K562 (cell line): ENCODE data around the gene TBX1. TPM values are rescaled to one million over a fixed set of nuclear protein-coding genes. Genes with fewer than 3 reads are reported as not detected.

Experiments used
- ATAC-seq: fragments of 200-7000 bp; cut with Tn5 transposase; 3 replicates; pipeline ENCODE4 v1.9.1; 2020; ENCODE audit warnings: moderate library complexity
- BruUV-seq: library from RNA; stranded (reverse); fragments of 400-500 nt; replicated peaks from 2 replicates; lab custom pipeline; 2021; lab: Mats Ljungman, UMichigan
- CTCF ChIA-PET: fragments of 300-600 bp; formaldehyde crosslinking; extraction: SDS; loops from one replicate; lab custom pipeline; 2021; ENCODE audit warnings: low intra/inter-chr PET ratio; lab: Yijun Ruan, JAX
- POLR2A ChIA-PET: fragments of 300-600, 350-650 bp; sonication (Branson Sonifier 250); formaldehyde crosslinking; extraction: SDS; loops from one replicate; lab custom pipeline; 2021; ENCODE audit warnings: antibody characterized with exemption, inconsistent platforms; lab: Yijun Ruan, JAX
- DNase-seq, 4 experiments: peaks; one replicate each; pipeline versions ENCODE4 v3.0.0 to v3.0.0-alpha.2; 2011 to 2018; ENCODE audit warnings: low spot score in 3 of 4, mixed read lengths in 3 of 4; ENCODE audit errors: extremely low read depth in 1 of 4
- FAIRE-seq: peaks from 2 replicates; lab custom pipeline; 2011; peaks lifted over from hg19 to GRCh38; lab: Jason Lieb, UNC
- H2AFZ ChIP-seq: 2 replicates; pipeline ENCODE4 v1.6.0; 2011; ENCODE audit warnings: low read depth, low read length, control low read depth, inconsistent platforms
- H3K27ac ChIP-seq: fragments of 200-600 bp; 3 replicates; pipeline ENCODE4 v1.8.0; 2011; ENCODE audit warnings: low read depth, mild to moderate bottlenecking, control low read depth, inconsistent platforms, low read length, moderate library complexity, mixed read lengths; ENCODE audit errors: extremely low read depth
- H3K27me3 ChIP-seq, 2 experiments: fragments of 300-600 bp in 1 of 2; 2 replicates in 1 of 2; 3 replicates in 1 of 2; pipeline versions ENCODE4 v1.6.0 to v1.8.0; 2011; ENCODE audit warnings: inconsistent platforms in 2 of 2, low read length in 2 of 2, mild to moderate bottlenecking in 1 of 2, mixed read lengths in 1 of 2, moderate library complexity in 1 of 2; ENCODE audit not compliant: control insufficient read depth in 2 of 2, insufficient read depth in 2 of 2
- H3K36me3 ChIP-seq: fragments of 300-600 bp; 3 replicates; pipeline ENCODE4 v1.8.0; 2011; ENCODE audit warnings: mild to moderate bottlenecking, low read length, inconsistent platforms; ENCODE audit not compliant: control insufficient read depth, insufficient read depth
- H3K4me1 ChIP-seq, 2 experiments: fragments of 200-600 bp in 1 of 2; replicated peaks in 1 of 2; 2 replicates in 1 of 2; 3 replicates in 1 of 2; pipeline versions ENCODE4 v1.5.1 to v1.8.0; 2011; ENCODE audit warnings: inconsistent platforms in 2 of 2, low read length in 2 of 2, mild to moderate bottlenecking in 1 of 2, mixed read lengths in 1 of 2, moderate library complexity in 1 of 2; ENCODE audit not compliant: control insufficient read depth in 2 of 2, insufficient read depth in 2 of 2
- H3K4me2 ChIP-seq: 2 replicates; pipeline ENCODE4 v1.6.1; 2011; ENCODE audit warnings: low read length, control low read depth, inconsistent platforms, mixed read lengths; ENCODE audit not compliant: insufficient read depth
- H3K4me3 ChIP-seq: fragments of 200-600 bp; sonication (generic), shearing (Covaris generic); 2 replicates; pipeline ENCODE4 v1.5.1; 2016; ENCODE audit warnings: control low read depth, inconsistent platforms
- H3K79me2 ChIP-seq: fragments of 200-600 bp; 3 replicates; pipeline ENCODE4 v1.8.0; 2011; ENCODE audit warnings: low read length, inconsistent platforms; ENCODE audit not compliant: control insufficient read depth, insufficient read depth
- H3K9ac ChIP-seq, 2 experiments: 2 replicates each; pipeline versions ENCODE4 v1.6.0 to v1.6.1; 2011; ENCODE audit warnings: low read depth in 2 of 2, low read length in 2 of 2, control low read depth in 1 of 2, inconsistent platforms in 1 of 2, mild to moderate bottlenecking in 1 of 2, mixed read lengths in 1 of 2; ENCODE audit not compliant: insufficient read depth in 1 of 2
- H3K9me1 ChIP-seq: one replicate; pipeline ENCODE4 v1.6.0; 2011; ENCODE audit warnings: inconsistent platforms, mild to moderate bottlenecking, low read length, moderate library complexity; ENCODE audit not compliant: control insufficient read depth, insufficient read depth
- H3K9me3 ChIP-seq: replicated peaks from 2 replicates; pipeline ENCODE4 v1.5.1; 2011; ENCODE audit warnings: low read depth, low read length, inconsistent platforms; ENCODE audit not compliant: control insufficient read depth, insufficient read depth
- H4K20me1 ChIP-seq: replicated peaks from 2 replicates; pipeline ENCODE4 v1.6.1; 2011; ENCODE audit warnings: low read length, inconsistent platforms, mixed read lengths; ENCODE audit not compliant: control insufficient read depth, insufficient read depth
- CBX5 ChIP-seq: IDR thresholded peaks from 2 replicates; pipeline ENCODE4 v1.6.1; 2014; ENCODE audit warnings: low read depth, borderline replicate concordance
- ETS1 ChIP-seq: conservative IDR thresholded peaks from 2 replicates; pipeline ENCODE4 v1.6.1; 2011; ENCODE audit warnings: low read depth, mild to moderate bottlenecking, low read length; ENCODE audit not compliant: control insufficient read depth
- EZH2 ChIP-seq: IDR thresholded peaks from 2 replicates; pipeline ENCODE4 v1.6.1; 2012; ENCODE audit warnings: low read depth, mild to moderate bottlenecking, inconsistent platforms, low read length, borderline replicate concordance
- MIER1 ChIP-seq: fragments of 450-650 bp; IDR thresholded peaks from 2 replicates; pipeline ENCODE4 v1.6.1; 2016; ENCODE audit warnings: antibody characterized with exemption, mild to moderate bottlenecking, low read depth
- SMC3 ChIP-seq: conservative IDR thresholded peaks from 2 replicates; pipeline ENCODE4 v1.6.1; 2011; ENCODE audit warnings: low read depth, low read length, improper control_type of control experiment; ENCODE audit not compliant: insufficient read depth
- TCF7 ChIP-seq: sonication (generic); IDR thresholded peaks from 2 replicates; pipeline ENCODE4 v1.6.1; 2016; ENCODE audit warnings: antibody characterized with exemption, borderline replicate concordance
- YY1 ChIP-seq, 3 experiments: IDR thresholded peaks; 2 replicates each; pipeline ENCODE4 v1.6.1; 2011; ENCODE audit warnings: low read length in 2 of 3, mild to moderate bottlenecking in 2 of 3, moderate library complexity in 2 of 3, borderline replicate concordance in 1 of 3, control low read depth in 1 of 3, low read depth in 1 of 3; ENCODE audit not compliant: insufficient read depth in 3 of 3, insufficient replicate concordance in 2 of 3, control insufficient read depth in 1 of 3, insufficient read length in 1 of 3; ENCODE audit errors: extremely low read depth in 1 of 3
- ZNF395 ChIP-seq: fragments of 200-800 bp; sonication (Bioruptor generic); IDR thresholded peaks from 2 replicates; pipeline ENCODE4 v1.6.1; 2017; ENCODE audit warnings: missing genetic modification characterization, missing compliant biosample characterization
- WGBS: fragments of 100-300 bp; shearing (Covaris generic); methylation state at CpG from one replicate; pipeline ENCODE4 v1.1.6; 2016; ENCODE audit warnings: low coverage, mixed read lengths; ENCODE audit not compliant: insufficient coverage; ENCODE audit errors: missing lambda C conversion rate; 5-methylcytosine and 5-hydroxymethylcytosine counted together
- in situ Hi-C: fragments of 300-500 bp; cut with MboI; formaldehyde crosslinking; loops from 4 replicates; pipeline ENCODE4 v1.15.0; 2018; ENCODE audit warnings: inconsistent platforms, mixed read lengths
- intact Hi-C: fragments of 100-400 bp; cut with micrococcal nuclease; formaldehyde crosslinking; loops from 2 replicates; pipeline ENCODE4 v1.14.2; 2022
- polyA plus RNA-seq, 8 experiments: library from polyadenylated mRNA; depleted of rRNA in 4 of 8; stranded (reverse) in 5 of 8; unstranded in 3 of 8; fragments of >200 nt; fragmentation: Nextera tagmentation in 2 of 8; fragmentation: Illumina TruSeq in 1 of 8; extraction: Ambion mirVana in 2 of 8; extraction: Trizol in 1 of 8; gene quantifications; 2 replicates each; pipeline versions ENCODE4 v1.2.1 to v1.2.3, GENCODE V29; 2011 to 2014; ENCODE audit warnings: inconsistent platforms in 1 of 8, missing spikeins in 1 of 8
- total RNA-seq, 7 experiments: library from RNA; depleted of rRNA in 6 of 7; stranded (reverse); fragments of >200 nt in 6 of 7; fragmentation: Illumina TruSeq in 2 of 7; extraction: Trizol in 2 of 7; gene quantifications; 2 replicates each; pipeline versions ENCODE4 v1.2.1 to v1.2.3, GENCODE V29; 2011 to 2021; ENCODE audit warnings: low replicate concordance in 1 of 7

Gene TBX1
- total and polyA plus RNA-seq, 9 of the 15 experiments (the other 6 are each of a cell fraction or from before 2014, with no cell fraction given), result 0.07 to 35.0 (median 3.9) TPM

DNA sequence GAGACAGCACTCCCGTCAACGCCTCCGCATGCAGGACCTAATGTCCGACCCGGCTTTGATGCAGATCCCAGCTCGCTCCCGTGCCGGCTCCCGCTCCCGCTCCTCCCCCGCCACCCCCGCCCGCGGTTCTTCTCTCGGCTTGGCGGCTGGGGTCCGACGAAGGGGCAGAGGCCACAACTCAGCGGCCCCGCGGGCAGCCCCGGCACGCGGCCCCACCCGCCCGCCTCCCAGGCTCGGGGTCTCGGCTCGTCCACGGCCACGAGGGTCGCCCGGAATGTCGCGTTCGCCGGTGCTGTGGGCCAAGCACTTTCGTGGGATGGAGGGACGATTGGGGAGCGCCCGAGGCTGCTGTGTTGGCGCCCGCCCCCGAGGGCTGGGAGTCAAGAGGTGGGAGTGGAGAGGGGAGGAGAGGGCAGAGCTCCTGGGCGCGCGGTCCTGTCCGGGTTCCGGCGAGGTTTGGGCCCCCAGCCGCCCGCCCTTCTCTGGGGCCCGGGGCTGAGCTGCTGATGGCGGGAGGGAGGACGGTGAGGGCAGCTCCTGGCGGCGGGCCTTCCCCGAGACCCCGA is 5.3 kb upstream of the TBX1 start (continued):
- peak in 1 of 3 experiments; percentile 7 for TF ChIP-seq YY1 (IDR thresholded peaks at IDR 0.05; ENCODE audit: borderline replicate concordance in 1 of 3, control insufficient read depth in 1 of 3, extremely low read depth in 1 of 3, insufficient read depth in 3 of 3, insufficient read length in 1 of 3, insufficient replicate concordance in 2 of 3, low read depth in 1 of 3, low read length in 2 of 3)
- TF ChIP-seq TCF7, result 0 out of 2 replicates have a peak, but pooled peaks have one; percentile 47
- no peak for TF ChIP-seq ZNF395 (CRISPR knock-in tag)

DNA sequence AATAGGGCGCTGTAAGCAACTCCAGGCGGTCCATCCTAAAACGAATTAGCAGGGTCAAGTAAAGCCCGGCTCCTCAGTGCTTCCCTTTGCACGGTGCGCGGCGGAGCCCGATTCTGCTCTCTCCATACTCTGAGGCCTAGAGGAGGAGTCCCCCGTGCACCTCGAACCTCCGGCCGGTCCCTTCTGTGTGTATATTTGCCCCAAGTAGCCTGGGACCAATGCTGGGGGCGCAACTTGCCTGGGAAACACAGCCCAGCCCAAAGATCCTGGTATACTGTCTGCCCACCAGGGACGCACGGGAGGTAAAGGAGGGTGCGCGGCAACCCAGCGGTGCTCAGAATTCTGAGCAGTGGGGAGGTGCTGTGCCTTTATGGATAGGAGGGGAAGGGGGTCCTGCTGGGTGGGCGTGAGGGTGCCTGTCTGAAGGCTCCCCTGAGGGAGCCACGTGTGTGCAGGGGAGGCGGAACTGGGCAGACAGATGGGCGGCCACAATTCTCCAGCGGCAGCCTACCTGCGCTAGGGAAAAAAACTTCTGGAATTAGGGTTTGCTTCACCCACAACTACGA is 4.8 kb upstream of the TBX1 start:
- FAIRE-seq, result no peak
- peaks cover 52% of the 10 kb centered on the region for H4K20me1 ChIP-seq
- peak in 2 of 4 experiments; percentile 63 to 67 for DNase-seq
- no peak overlapping the region for H2AFZ ChIP-seq
- in situ Hi-C loops (no loop called here), intact Hi-C loops (loop anchor here (1.0 to 5.0 kb wide), 4 partner anchors 45 to 154 kb away; partner anchors contain the start of genes GNB1L and RTL10)
- H3K79me2 ChIP-seq, result no peaks in the 10 kb centered on the region
- no peaks in the 10 kb centered on the region; the same call in 1 of the 2 replicates for H3K9me3 ChIP-seq
- no TSS peak for BruUV-seq
- ATAC-seq, result no peak
- H3K36me3 ChIP-seq, result no peaks in the 10 kb centered on the region
- peaks cover 2% of the 10 kb centered on the region for H3K9me1 ChIP-seq
- peaks cover 17 to 83% of the 10 kb centered on the region in 2 experiments; a peak in 4 of 5 replicates for H3K4me1 ChIP-seq
- ChIA-PET CTCF (interaction anchor here (0.6 to 3.8 kb wide), 14 partner anchors 11 to 258 kb away, joined by 3 to 91 read pairs (median 4); no protein-coding TSS in a partner anchor), POLR2A (interaction anchor here (0.5 to 2.4 kb wide), 18 partner anchors 10 to 373 kb away, joined by 3 to 36 read pairs (median 5); no protein-coding TSS in a partner anchor)
- no peak overlapping the region for H3K27ac ChIP-seq
- peaks cover 53 to 85% of the 10 kb centered on the region in 2 experiments; a peak in 4 of 5 replicates for H3K27me3 ChIP-seq
- H3K4me2 ChIP-seq, result peak overlapping the region; percentile 66; the same call in 1 of the 2 replicates
- H3K9ac ChIP-seq, result peak overlapping the region in 1 of 2 experiments; percentile 47; a peak in 1 of 4 replicates
- 26% methylated on average over 26 of the region's 26 CpGs for WGBS
- H3K4me3 ChIP-seq, result no peak overlapping the region
- TF ChIP-seq CBX5 (no peak), EZH2 (0 out of 2 replicates have a peak, but pooled peaks have one; percentile 92), ETS1 (peak; percentile 30; the same call in 1 of the 2 replicates), SMC3 (0 out of 2 replicates have a peak, but pooled peaks have one; percentile 2), MIER1 (0 out of 2 replicates have a peak, but pooled peaks have one; percentile 13)
